HEK293T (cell line): ENCODE results near the gene LRG1.
A peak's percentile ranks its signal among the peaks of the same experiment; 100 is the strongest.

Experiments used
- CTCF ChIA-PET: fragments of 350-600 bp; formaldehyde crosslinking; extraction: SDS; loops from one replicate; lab custom pipeline; 2021; ENCODE audit warnings: antibody characterized with exemption, inconsistent platforms; lab: Yijun Ruan, JAX
- POLR2A ChIA-PET: fragments of 350-600 bp; formaldehyde crosslinking; extraction: SDS; loops from one replicate; lab custom pipeline; 2020; ENCODE audit warnings: antibody characterized with exemption, inconsistent platforms; lab: Yijun Ruan, JAX
- DNase-seq: peaks from one replicate; pipeline ENCODE4 v3.0.0; 2012; ENCODE audit warnings: mixed read lengths; ENCODE audit errors: extremely low spot score
- ARNT ChIP-seq: fragments of 450-650 bp; IDR thresholded peaks from 2 replicates; pipeline ENCODE4 v1.6.1; 2017; ENCODE audit warnings: mild to moderate bottlenecking
- BHLHE40 ChIP-seq: fragments of 450-650 bp; IDR thresholded peaks from 2 replicates; pipeline ENCODE4 v1.6.1; 2016; ENCODE audit warnings: mild to moderate bottlenecking, moderate library complexity, borderline replicate concordance
- CTBP1 ChIP-seq: fragments of 450-650 bp; IDR thresholded peaks from 2 replicates; pipeline ENCODE4 v1.6.1; 2016; ENCODE audit warnings: borderline replicate concordance
- ELF4 ChIP-seq: fragments of 450-650 bp; IDR thresholded peaks from 2 replicates; pipeline ENCODE4 v1.6.1; 2017; ENCODE audit warnings: antibody characterized with exemption
- FOXA1 ChIP-seq: fragments of 450-650 bp; IDR thresholded peaks from 2 replicates; pipeline ENCODE4 v1.6.1; 2016; ENCODE audit warnings: mild to moderate bottlenecking
- FOXK2 ChIP-seq: fragments of 450-650 bp; IDR thresholded peaks from 2 replicates; pipeline ENCODE4 v1.6.1; 2016; ENCODE audit warnings: mild to moderate bottlenecking
- FOXM1 ChIP-seq: fragments of 450-650 bp; IDR thresholded peaks from 2 replicates; pipeline ENCODE4 v1.6.1; 2017; ENCODE audit warnings: mild to moderate bottlenecking, borderline replicate concordance
- HDGF ChIP-seq: fragments of 450-650 bp; IDR thresholded peaks from 2 replicates; pipeline ENCODE4 v1.6.1; 2017; ENCODE audit warnings: antibody characterized with exemption, borderline replicate concordance
- L3MBTL2 ChIP-seq: fragments of 450-650 bp; conservative IDR thresholded peaks from 2 replicates; pipeline ENCODE4 v1.6.1; 2016; ENCODE audit warnings: mild to moderate bottlenecking
- LEF1 ChIP-seq: fragments of 450-650 bp; IDR thresholded peaks from 2 replicates; pipeline ENCODE4 v1.6.1; 2017; ENCODE audit warnings: mild to moderate bottlenecking, borderline replicate concordance
- NFRKB ChIP-seq: fragments of 450-650 bp; IDR thresholded peaks from 2 replicates; pipeline ENCODE4 v1.6.1; 2016; ENCODE audit warnings: mild to moderate bottlenecking, moderate library complexity
- PKNOX1 ChIP-seq: fragments of 450-650 bp; IDR thresholded peaks from 2 replicates; pipeline ENCODE4 v1.6.1; 2016
- SP1 ChIP-seq: fragments of 450-650 bp; IDR thresholded peaks from 2 replicates; pipeline ENCODE4 v1.6.1; 2017
- SUZ12 ChIP-seq: fragments of 450-650 bp; IDR thresholded peaks from 2 replicates; pipeline ENCODE4 v1.6.1; 2016; ENCODE audit warnings: mild to moderate bottlenecking
- TARDBP ChIP-seq: fragments of 450-650 bp; IDR thresholded peaks from 2 replicates; pipeline ENCODE4 v1.6.1; 2016
- ZNF384 ChIP-seq: fragments of 450-650 bp; IDR thresholded peaks from 2 replicates; pipeline ENCODE4 v1.6.1; 2016

LRG1 gene

GRCh38 chr19:4493104-4493928 lies 46.5 kb downstream of the LRG1 start:
- TF ChIP-seq PKNOX1 (no peak), TARDBP (peak; percentile 84)
- POLR2A ChIA-PET: no interaction called here
- DNase-seq: no peak
- CTCF ChIA-PET: no interaction called here

GRCh38 chr19:4492337-4493103 lies 47.3 kb downstream of the LRG1 start:
- DNase-seq: no peak
- CTCF ChIA-PET: no interaction called here
- no peak for TF ChIP-seq FOXM1
- peak; percentile 72; the same call in 1 of the 2 replicates for TF ChIP-seq TARDBP
- POLR2A ChIA-PET: no interaction called here

- ChIA-PET POLR2A (no interaction called here), CTCF (no interaction called here)
- TF ChIP-seq ARNT: no peak
- TF ChIP-seq L3MBTL2: no peak
- TF ChIP-seq TARDBP: no peak
- TF ChIP-seq PKNOX1: no peak
- DNase-seq: no peak
Observed at GRCh38 chr19:4491446-4491845, 48.4 kb downstream of the LRG1 start.

GRCh38 chr19:4488496-4488895 lies 51.3 kb downstream of the LRG1 start:
- POLR2A ChIA-PET: no interaction called here
- CTCF ChIA-PET: interaction anchor here (0.6 kb wide), 1 partner anchor 39 kb away, joined by 3 read pairs; no protein-coding TSS in a partner anchor
- DNase-seq: no peak
- TF ChIP-seq ARNT (no peak), PKNOX1 (no peak), CTBP1 (no peak), HDGF (no peak), SP1 (no peak), LEF1 (no peak), NFRKB (no peak), L3MBTL2 (no peak), SUZ12 (no peak), BHLHE40 (no peak), FOXK2 (no peak), TARDBP (no peak), ELF4 (no peak), ZNF384 (no peak), FOXM1 (no peak), FOXA1 (no peak)

GRCh38 chr19:4487572-4487971 lies 52.3 kb downstream of the LRG1 start:
- CTCF ChIA-PET: no interaction called here
- DNase-seq: no peak
- TF ChIP-seq ELF4 (no peak), L3MBTL2 (no peak)
- POLR2A ChIA-PET: no interaction called here
